GM23338 (cell line): ENCODE results near the gene BRICD5. TPM values are rescaled to one million over a fixed set of nuclear protein-coding genes. Genes with fewer than 3 reads are reported as not detected.

Experiments used
- ATAC-seq: fragments of 200-7000 bp; cut with Tn5 transposase; 3 replicates; pipeline ENCODE4 v1.9.1; 2020
- DNase-seq: peaks from one replicate; pipeline ENCODE4 v3.0.0-alpha.2; 2015; ENCODE audit warnings: low spot score
- H2AFZ ChIP-seq: fragments of 200-600 bp; sonication (generic); 2 replicates; pipeline ENCODE4 v1.8.0; 2016; ENCODE audit warnings: antibody characterized with exemption, mild to moderate bottlenecking, moderate library complexity
- H3F3A ChIP-seq: fragments of 200-600 bp; sonication (generic); replicated peaks from 2 replicates; pipeline ENCODE4 v1.8.0; 2017; ENCODE audit warnings: antibody characterized with exemption, mixed run types, low read depth
- H3K27ac ChIP-seq: fragments of 200-600 bp; sonication (generic); 2 replicates; pipeline ENCODE4 v1.6.1; 2016; ENCODE audit warnings: low read depth
- H3K27me3 ChIP-seq: fragments of 200-600 bp; sonication (generic); 2 replicates; pipeline ENCODE4 v1.8.0; 2016; ENCODE audit warnings: mild to moderate bottlenecking, mixed run types, moderate library complexity; ENCODE audit not compliant: insufficient read depth
- H3K36me3 ChIP-seq: fragments of 200-600 bp; sonication (generic); 2 replicates; pipeline ENCODE4 v1.8.0; 2016; ENCODE audit warnings: mild to moderate bottlenecking; ENCODE audit not compliant: insufficient read depth
- H3K4me1 ChIP-seq: fragments of 200-600 bp; sonication (generic); 2 replicates; pipeline ENCODE4 v1.8.0; 2016; ENCODE audit warnings: mild to moderate bottlenecking, moderate library complexity; ENCODE audit not compliant: insufficient read depth
- H3K4me2 ChIP-seq: fragments of 200-600 bp; sonication (generic); 2 replicates; pipeline ENCODE4 v1.7.1; 2017; ENCODE audit warnings: mixed run types
- H3K4me3 ChIP-seq: fragments of 200-600 bp; sonication (generic); 2 replicates; pipeline ENCODE4 v1.6.1; 2016; ENCODE audit warnings: mixed run types
- H3K79me2 ChIP-seq: fragments of 200-600 bp; sonication (generic); replicated peaks from 2 replicates; pipeline ENCODE4 v1.8.0; 2017; ENCODE audit warnings: mild to moderate bottlenecking; ENCODE audit not compliant: insufficient read depth
- H3K9me2 ChIP-seq: fragments of 200-600 bp; sonication (generic); 2 replicates; pipeline ENCODE4 v1.8.0; 2017; ENCODE audit not compliant: insufficient read depth
- H4K20me1 ChIP-seq: fragments of 200-600 bp; sonication (generic); replicated peaks from 2 replicates; pipeline ENCODE4 v1.8.0; 2017; ENCODE audit warnings: mild to moderate bottlenecking; ENCODE audit not compliant: insufficient read depth
- H3K27ac Mint-ChIP-seq: 2 replicates; pipeline ENCODE4 v1.8.0; 2020; ENCODE audit warnings: inconsistent platforms, mild to moderate bottlenecking, moderate library complexity, mixed read lengths
- H3K27me3 Mint-ChIP-seq: 3 replicates; pipeline ENCODE4 v1.8.0; 2022; ENCODE audit warnings: low read depth, mild to moderate bottlenecking, moderate library complexity, mixed read lengths, inconsistent platforms; ENCODE audit not compliant: insufficient read depth, poor library complexity
- H3K36me3 Mint-ChIP-seq: 3 replicates; pipeline ENCODE4 v1.8.0; 2021; ENCODE audit warnings: low read depth, mild to moderate bottlenecking, inconsistent platforms, moderate library complexity, mixed read lengths
- H3K4me1 Mint-ChIP-seq: 3 replicates; pipeline ENCODE4 v1.8.0; 2020; ENCODE audit warnings: mild to moderate bottlenecking, inconsistent platforms, mixed read lengths
- H3K4me3 Mint-ChIP-seq: 3 replicates; pipeline ENCODE4 v1.8.0; 2021; ENCODE audit warnings: moderate library complexity, mild to moderate bottlenecking, inconsistent platforms, mixed read lengths
- H3K9me3 Mint-ChIP-seq: 3 replicates; pipeline ENCODE4 v1.8.0; 2020; ENCODE audit warnings: moderate library complexity, mild to moderate bottlenecking, inconsistent platforms, mixed read lengths
- CTCF ChIP-seq, 2 experiments: fragments of 200-600 bp in 1 of 2; sonication (generic) in 1 of 2; conservative IDR thresholded peaks; 2 replicates each; pipeline versions ENCODE4 v1.5.1 to v1.6.1; 2016 to 2017; ENCODE audit warnings: antibody characterized with exemption in 2 of 2, low read depth in 2 of 2, mild to moderate bottlenecking in 2 of 2, moderate library complexity in 1 of 2
- ETS1 ChIP-seq: IDR thresholded peaks from 2 replicates; pipeline ENCODE4 v1.6.1; 2016; ENCODE audit warnings: antibody characterized with exemption
- EZH2 ChIP-seq: fragments of 200-600 bp; sonication (generic); IDR thresholded peaks from one replicate; pipeline ENCODE4 v1.8.0; 2017; ENCODE audit warnings: antibody characterized with exemption, mild to moderate bottlenecking, low read depth; ENCODE audit not compliant: unreplicated experiment
- STAT1 ChIP-seq: IDR thresholded peaks from one replicate; pipeline ENCODE4 v1.6.1; 2016; ENCODE audit warnings: antibody characterized with exemption; ENCODE audit not compliant: unreplicated experiment
- ZNF462 ChIP-seq: fragments of 250-450 bp; sonication (Bioruptor Pico); IDR thresholded peaks from 2 replicates; pipeline ENCODE4 v1.5.0; 2020; ENCODE audit warnings: mild to moderate bottlenecking, moderate library complexity
- polyA plus RNA-seq: library from polyadenylated mRNA; unstranded; fragments of >200 nt; fragmentation: Nextera tagmentation; extraction: Ambion mirVana; gene quantifications from 2 replicates; pipeline ENCODE4 v1.2.1, GENCODE V29; 2016
- total RNA-seq: library from RNA; depleted of rRNA; stranded (reverse); fragments of >200 nt; shearing (Covaris generic); gene quantifications from 2 replicates; pipeline ENCODE4 v1.2.3, GENCODE V29; 2014

Gene BRICD5
- total and polyA plus RNA-seq, 2 experiments from 2014 or later, result 5.3 to 6.3 TPM

DNA sequence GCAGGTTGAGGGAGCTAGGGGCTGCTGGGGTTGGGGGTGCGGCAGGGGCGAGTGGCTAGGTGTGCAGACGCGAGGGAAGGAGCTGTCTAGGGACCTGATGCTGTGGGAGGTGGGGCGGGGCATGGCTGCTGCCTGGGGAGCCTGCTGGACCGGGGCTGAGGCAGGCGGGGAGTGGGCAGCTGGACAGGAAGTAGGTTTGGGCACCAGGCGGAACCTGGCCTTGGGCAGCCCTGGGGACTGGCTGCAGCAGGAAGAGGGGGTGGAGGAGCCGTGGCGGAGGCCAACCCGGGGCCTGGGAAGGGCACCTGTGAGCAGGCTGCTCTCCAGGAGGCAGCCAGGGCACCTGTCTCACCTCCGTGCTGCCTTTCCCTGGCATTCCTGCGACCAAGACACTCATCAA, 19.7 kb upstream of the BRICD5 start:
- Mint-ChIP-seq H3K4me3 (no peak overlapping the region), H3K27me3 (peaks cover 12% of the 10 kb centered on the region), H3K27ac (no peak overlapping the region), H3K4me1 (no peaks in the 10 kb centered on the region), H3K36me3 (peaks cover 7% of the 10 kb centered on the region; the same call in 2 of the 3 replicates), H3K9me3 (no peaks in the 10 kb centered on the region)
- Histone ChIP-seq H4K20me1 (no peaks in the 10 kb centered on the region; the same call in 1 of the 2 replicates), H3K4me1 (no peaks in the 10 kb centered on the region), H3K27ac (no peak overlapping the region), H3F3A (no peaks in the 10 kb centered on the region), H3K27me3 (no peaks in the 10 kb centered on the region), H3K36me3 (0 out of 2 replicates have a peak, but pooled peaks cover 5% of the 10 kb centered on the region), H2AFZ (no peak overlapping the region), H3K79me2 (peaks cover 27% of the 10 kb centered on the region), H3K4me2 (no peak overlapping the region), H3K9me2 (no peaks in the 10 kb centered on the region), H3K4me3 (no peak overlapping the region)
- DNase-seq (no peak), ATAC-seq (no peak)
- no peak for TF ChIP-seq STAT1
- TF ChIP-seq ZNF462 (CRISPR knock-in tag), result no peak
- TF ChIP-seq ETS1, result no peak
- no peak for TF ChIP-seq EZH2
- no peak for TF ChIP-seq CTCF (conservative IDR thresholded peaks at IDR 0.05; ENCODE audit: low read depth in 2 of 2)
